ENCODE results near the gene APCDD1L. TPM values are rescaled to one million over a fixed set of nuclear protein-coding genes. Genes with fewer than 3 reads are reported as not detected.
A peak's percentile ranks its signal among the peaks of the same experiment; 100 is the strongest.
"Not testable (repeated sequence)": the region's sequence is repeated elsewhere in the genome, so short reads cannot be mapped to it uniquely, and the experiment has no call there.

APCDD1L gene
- total and polyA plus RNA-seq, 4 donors, result 1.3 to 14.6 (median 2.0) TPM

- intact Hi-C loops (cut with DNase I), result loop anchor here (2.0 to 10.0 kb wide), 3 partner anchors 59 to 141 kb away; partner anchors contain the start of gene STX16 (in 2 of the 2)
- WGBS, 2 donors, result 92 to 94% methylated on average over 19 of the region's 19 CpGs
- Histone ChIP-seq H3K4me1 (ENCODE audit: control insufficient read depth in 1 of 2, insufficient read depth in 2 of 2, low read length in 2 of 2) (no peaks in the 10 kb centered on the region), H3K27ac (ENCODE audit: low read depth in 1 of 2, low read length in 2 of 2) (no peak overlapping the region), H3K36me3 (ENCODE audit: control insufficient read depth in 1 of 2, insufficient read depth in 2 of 2, low read length in 1 of 2) (no peaks in the 10 kb centered on the region), H3K27me3 (ENCODE audit: control insufficient read depth in 1 of 2, insufficient read depth in 2 of 2, low read length in 1 of 2) (no peaks in the 10 kb centered on the region), H3K4me3 (ENCODE audit: low read length in 2 of 2) (no peak overlapping the region), H3K9me3 (ENCODE audit: control insufficient read depth, low read length) (no peaks in the 10 kb centered on the region)
- ATAC-seq (ENCODE audit: low FRiP score), result no peak
- no peak for DNase-seq
Observed at GRCh38 chr20:58513580-58514285, 1.5 kb downstream of the APCDD1L start.

GRCh38 chr20:58512808-58513552 lies 2.2 kb downstream of the APCDD1L start:
- intact Hi-C loops (cut with DNase I), result loop anchor here (2.0 to 10.0 kb wide), 3 partner anchors 59 to 142 kb away; partner anchors contain the start of gene STX16 (in 2 of the 2)
- peak; percentile 74 for ATAC-seq (ENCODE audit: low FRiP score)
- 18% methylated on average over 17 of the region's 17 CpGs for WGBS, 2 donors

GRCh38 chr20:58511861-58512260 lies 3.3 kb downstream of the APCDD1L start:
- ATAC-seq (ENCODE audit: low FRiP score) (no peak), DNase-seq (no peak)
- H3K27ac ChIP-seq (ENCODE audit: low read depth in 1 of 2, low read length in 2 of 2), result no peak overlapping the region
- no peak overlapping the region for H3K4me3 ChIP-seq (ENCODE audit: low read length in 2 of 2)
- WGBS, 2 donors, result 7 to 11% methylated on average over 9 of the region's 9 CpGs
- H3K9me3 ChIP-seq (ENCODE audit: control insufficient read depth, low read length), result no peaks in the 10 kb centered on the region
- intact Hi-C loops (cut with DNase I), result loop anchor here (2.0 to 10.0 kb wide), 3 partner anchors 60 to 143 kb away; partner anchors contain the start of gene STX16 (in 2 of the 2)
- no peaks in the 10 kb centered on the region for H3K27me3 ChIP-seq (ENCODE audit: control insufficient read depth in 1 of 2, insufficient read depth in 2 of 2, low read length in 1 of 2)
- no peaks in the 10 kb centered on the region for H3K36me3 ChIP-seq (ENCODE audit: control insufficient read depth in 1 of 2, insufficient read depth in 2 of 2, low read length in 1 of 2)
- no peaks in the 10 kb centered on the region for H3K4me1 ChIP-seq (ENCODE audit: control insufficient read depth in 1 of 2, insufficient read depth in 2 of 2, low read length in 2 of 2)

More at GRCh38 chr20:58512808-58513552, 2.2 kb downstream of the APCDD1L start:
- no peaks in the 10 kb centered on the region for H3K36me3 ChIP-seq (ENCODE audit: control insufficient read depth in 1 of 2, insufficient read depth in 2 of 2, low read length in 1 of 2)
- no peak overlapping the region for H3K4me3 ChIP-seq (ENCODE audit: low read length in 2 of 2)
- DNase-seq, result peak; percentile 85 to 88
- H3K4me1 ChIP-seq (ENCODE audit: control insufficient read depth in 1 of 2, insufficient read depth in 2 of 2, low read length in 2 of 2), result no peaks in the 10 kb centered on the region
- H3K27ac ChIP-seq (ENCODE audit: low read depth in 1 of 2, low read length in 2 of 2), result no peak overlapping the region
- H3K27me3 ChIP-seq (ENCODE audit: control insufficient read depth in 1 of 2, insufficient read depth in 2 of 2, low read length in 1 of 2), result no peaks in the 10 kb centered on the region
- H3K9me3 ChIP-seq (ENCODE audit: control insufficient read depth, low read length), result no peaks in the 10 kb centered on the region

GRCh38 chr20:58511364-58511763 lies 3.8 kb downstream of the APCDD1L start:
- DNase-seq (no peak), ATAC-seq (ENCODE audit: low FRiP score) (no peak)
- Histone ChIP-seq H3K27me3 (ENCODE audit: control insufficient read depth in 1 of 2, insufficient read depth in 2 of 2, low read length in 1 of 2) (no peaks in the 10 kb centered on the region), H3K36me3 (ENCODE audit: control insufficient read depth in 1 of 2, insufficient read depth in 2 of 2, low read length in 1 of 2) (no peaks in the 10 kb centered on the region), H3K9me3 (ENCODE audit: control insufficient read depth, low read length) (no peaks in the 10 kb centered on the region), H3K4me3 (ENCODE audit: low read length in 2 of 2) (no peak overlapping the region), H3K4me1 (ENCODE audit: control insufficient read depth in 1 of 2, insufficient read depth in 2 of 2, low read length in 2 of 2) (no peaks in the 10 kb centered on the region), H3K27ac (ENCODE audit: low read depth in 1 of 2, low read length in 2 of 2) (no peak overlapping the region)
- intact Hi-C loops (cut with DNase I), result loop anchor here (5.0 to 10.0 kb wide), 2 partner anchors 61 to 143 kb away; partner anchors contain the start of gene STX16 (in 1 of the 2)
- 5 to 7% methylated on average over 4 of the region's 4 CpGs for WGBS, 2 donors

GRCh38 chr20:58510921-58511320 lies 4.3 kb downstream of the APCDD1L start:
- DNase-seq (no peak), ATAC-seq (ENCODE audit: low FRiP score) (no peak)
- WGBS, 2 donors, result 97 to 100% methylated on average over 2 of the region's 2 CpGs
- H3K27me3 ChIP-seq (ENCODE audit: control insufficient read depth in 1 of 2, insufficient read depth in 2 of 2, low read length in 1 of 2), result no peaks in the 10 kb centered on the region
- H3K9me3 ChIP-seq (ENCODE audit: control insufficient read depth, low read length), result no peaks in the 10 kb centered on the region
- intact Hi-C loops (cut with DNase I), result loop anchor here (5.0 to 10.0 kb wide), 2 partner anchors 61 to 144 kb away; partner anchors contain the start of gene STX16 (in 1 of the 2)
- H3K4me1 ChIP-seq (ENCODE audit: control insufficient read depth in 1 of 2, insufficient read depth in 2 of 2, low read length in 2 of 2), result no peaks in the 10 kb centered on the region
- H3K36me3 ChIP-seq (ENCODE audit: control insufficient read depth in 1 of 2, insufficient read depth in 2 of 2, low read length in 1 of 2), result no peaks in the 10 kb centered on the region
- H3K4me3 ChIP-seq (ENCODE audit: low read length in 2 of 2), result no peak overlapping the region
- no peak overlapping the region for H3K27ac ChIP-seq (ENCODE audit: low read depth in 1 of 2, low read length in 2 of 2)

GRCh38 chr20:58508762-58509395 lies 6.3 kb downstream of the APCDD1L start:
- ATAC-seq (ENCODE audit: low FRiP score) (no peak), DNase-seq (no peak)
- Histone ChIP-seq H3K9me3 (ENCODE audit: control insufficient read depth, low read length) (peaks cover 5% of the 10 kb centered on the region), H3K36me3 (ENCODE audit: control insufficient read depth in 1 of 2, insufficient read depth in 2 of 2, low read length in 1 of 2) (no peaks in the 10 kb centered on the region), H3K27ac (ENCODE audit: low read depth in 1 of 2, low read length in 2 of 2) (no peak overlapping the region), H3K4me1 (ENCODE audit: control insufficient read depth in 1 of 2, insufficient read depth in 2 of 2, low read length in 2 of 2) (no peaks in the 10 kb centered on the region), H3K27me3 (ENCODE audit: control insufficient read depth in 1 of 2, insufficient read depth in 2 of 2, low read length in 1 of 2) (no peaks in the 10 kb centered on the region), H3K4me3 (ENCODE audit: low read length in 2 of 2) (no peak overlapping the region)
- intact Hi-C loops (cut with DNase I), result no loop called here
- 96% methylated on average over 17 of the region's 17 CpGs for WGBS, 2 donors

- H3K36me3 ChIP-seq (ENCODE audit: control insufficient read depth in 1 of 2, insufficient read depth in 2 of 2, low read length in 1 of 2); H3K9me3 ChIP-seq (ENCODE audit: control insufficient read depth, low read length); H3K27me3 ChIP-seq (ENCODE audit: control insufficient read depth in 1 of 2, insufficient read depth in 2 of 2, low read length in 1 of 2); H3K4me1 ChIP-seq (ENCODE audit: control insufficient read depth in 1 of 2, insufficient read depth in 2 of 2, low read length in 2 of 2); H3K27ac ChIP-seq (ENCODE audit: low read depth in 1 of 2, low read length in 2 of 2); DNase-seq; H3K4me3 ChIP-seq (ENCODE audit: low read length in 2 of 2); intact Hi-C loops (cut with DNase I); ATAC-seq (ENCODE audit: low FRiP score): not testable (repeated sequence)
- WGBS, 2 donors, result 91 to 100% methylated on average over 3 of the region's 3 CpGs
Observed at GRCh38 chr20:58506999-58507398, 8.2 kb downstream of the APCDD1L start.

GRCh38 chr20:58504566-58504965 lies 10.6 kb downstream of the APCDD1L start:
- Histone ChIP-seq H3K27me3 (ENCODE audit: control insufficient read depth in 1 of 2, insufficient read depth in 2 of 2, low read length in 1 of 2) (no peaks in the 10 kb centered on the region), H3K4me3 (ENCODE audit: low read length in 2 of 2) (no peak overlapping the region), H3K36me3 (ENCODE audit: control insufficient read depth in 1 of 2, insufficient read depth in 2 of 2, low read length in 1 of 2) (no peaks in the 10 kb centered on the region), H3K9me3 (ENCODE audit: control insufficient read depth, low read length) (peaks cover 7% of the 10 kb centered on the region), H3K4me1 (ENCODE audit: control insufficient read depth in 1 of 2, insufficient read depth in 2 of 2, low read length in 2 of 2) (no peaks in the 10 kb centered on the region), H3K27ac (ENCODE audit: low read depth in 1 of 2, low read length in 2 of 2) (no peak overlapping the region)
- no peak for DNase-seq
- intact Hi-C loops (cut with DNase I), result no loop called here
- WGBS, 2 donors, result 90 to 91% methylated on average over 3 of the region's 3 CpGs
- ATAC-seq (ENCODE audit: low FRiP score), result no peak

Measured in aorta (tissue), 5 donors.